ENCODE results near the gene PNKD. TPM values are rescaled to one million over a fixed set of nuclear protein-coding genes. Genes with fewer than 3 reads are reported as not detected.

PNKD gene
- total and polyA plus RNA-seq, 12 donors: 48.8 to 181 (median 87.4) TPM

- Histone ChIP-seq H3K4me3 (peak overlapping the region in 2 of 4 donors; percentile 15 to 40), H3K27ac (peak overlapping the region; percentile 15 to 94 (median 82)), H3K36me3 (replicated peaks in 1 of 2) (no peaks in the 10 kb centered on the region), H3K4me1 (replicated peaks in 1 of 2) (peaks cover 0 to 14% of the 10 kb centered on the region in 2 donors), H3K27me3 (no peaks in the 10 kb centered on the region), H3K9me3 (replicated peaks in 1 of 3) (no peaks in the 10 kb centered on the region)
- TF ChIP-seq POLR2A (IDR thresholded peaks at IDR 0.05) (peak; percentile 77 to 85), CTCF (IDR thresholded peaks at IDR 0.05) (no peak)
- peak; percentile 90 to 94 (median 91) for DNase-seq
- intact Hi-C loops (cut with DNase I): no loop called here
- WGBS, 4 donors: 5 to 80% (median 12%) methylated on average over 2 to 60 of the region's 60 CpGs
Measured at GRCh38 chr2:218367415-218368149, 97.3 kb downstream of the PNKD start.

DNA sequence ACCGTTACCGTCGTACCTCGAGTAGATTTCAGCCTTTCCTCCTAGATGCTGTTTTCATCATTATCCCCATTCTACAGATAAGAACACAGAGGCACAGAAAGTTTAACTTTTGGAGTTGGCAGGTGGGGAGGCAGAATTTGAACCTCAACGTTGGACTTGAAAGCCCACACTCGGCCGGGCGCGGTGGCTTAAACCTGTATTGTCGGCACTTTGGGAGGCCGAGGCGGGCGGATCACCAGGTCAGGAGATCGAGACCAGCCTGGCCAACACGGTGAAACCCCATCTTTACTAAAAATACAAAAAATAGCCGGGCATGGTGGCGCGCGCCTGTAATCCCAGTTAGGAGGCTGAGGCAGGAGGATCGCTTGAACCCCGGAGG is 97.8 kb downstream of the PNKD start:
- H3K9me3 ChIP-seq (replicated peaks in 1 of 3): no peaks in the 10 kb centered on the region
- WGBS, 4 donors: 52 to 65% (median 59%) methylated on average over 20 to 21 of the region's 21 CpGs
- no peaks in the 10 kb centered on the region for H3K27me3 ChIP-seq
- H3K4me1 ChIP-seq (replicated peaks in 1 of 2): peaks cover 0 to 14% of the 10 kb centered on the region in 2 donors
- DNase-seq: no peak
- no peaks in the 10 kb centered on the region for H3K36me3 ChIP-seq (replicated peaks in 1 of 2)
- H3K4me3 ChIP-seq: peak overlapping the region in 2 of 4 donors; percentile 15 to 40
- peak overlapping the region; percentile 15 to 94 (median 82) for H3K27ac ChIP-seq
- intact Hi-C loops (cut with DNase I): no loop called here
- no peak for TF ChIP-seq POLR2A (IDR thresholded peaks at IDR 0.05)
- no peak for TF ChIP-seq CTCF (IDR thresholded peaks at IDR 0.05)

DNA sequence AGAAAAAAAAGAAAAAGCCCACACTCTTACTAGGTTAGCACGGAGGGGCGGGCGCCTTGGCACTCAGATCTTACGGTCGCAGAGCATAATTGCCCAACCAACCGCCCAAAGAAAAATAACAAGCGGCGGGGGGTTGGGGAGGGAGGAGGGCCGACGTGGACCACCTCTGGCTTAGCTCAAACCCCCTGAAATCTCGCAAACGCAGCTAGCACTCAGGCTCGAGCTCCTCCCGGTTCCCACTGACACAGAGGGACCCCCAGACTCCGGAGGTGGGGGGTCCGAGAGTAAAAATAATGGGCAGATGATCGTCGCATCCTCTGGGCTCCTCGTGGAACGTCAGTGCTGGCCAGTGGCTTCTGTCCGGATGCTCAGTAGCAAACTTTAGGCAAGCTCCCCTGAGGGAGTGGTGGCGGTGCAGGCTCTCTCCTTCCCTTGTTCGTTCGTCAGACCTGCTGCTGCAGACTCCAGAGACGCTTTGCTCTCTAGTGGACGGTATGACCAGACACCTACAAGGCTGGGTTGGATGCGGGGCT is 98.4 kb downstream of the PNKD start:
- 43 to 52% (median 50%) methylated on average over 16 to 27 of the region's 27 CpGs for WGBS, 4 donors
- H3K27me3 ChIP-seq: no peaks in the 10 kb centered on the region
- DNase-seq: peak in 2 of 7 donors; percentile 30 to 76
- no peak overlapping the region for H3K4me3 ChIP-seq
- no peaks in the 10 kb centered on the region for H3K36me3 ChIP-seq (replicated peaks in 1 of 2)
- peaks cover 0 to 14% of the 10 kb centered on the region in 2 donors for H3K4me1 ChIP-seq (replicated peaks in 1 of 2)
- TF ChIP-seq POLR2A (IDR thresholded peaks at IDR 0.05) (no peak), CTCF (IDR thresholded peaks at IDR 0.05) (no peak)
- H3K27ac ChIP-seq: peak overlapping the region; percentile 15 to 94 (median 82)
- intact Hi-C loops (cut with DNase I): no loop called here
- no peaks in the 10 kb centered on the region for H3K9me3 ChIP-seq (replicated peaks in 1 of 3)

DNA sequence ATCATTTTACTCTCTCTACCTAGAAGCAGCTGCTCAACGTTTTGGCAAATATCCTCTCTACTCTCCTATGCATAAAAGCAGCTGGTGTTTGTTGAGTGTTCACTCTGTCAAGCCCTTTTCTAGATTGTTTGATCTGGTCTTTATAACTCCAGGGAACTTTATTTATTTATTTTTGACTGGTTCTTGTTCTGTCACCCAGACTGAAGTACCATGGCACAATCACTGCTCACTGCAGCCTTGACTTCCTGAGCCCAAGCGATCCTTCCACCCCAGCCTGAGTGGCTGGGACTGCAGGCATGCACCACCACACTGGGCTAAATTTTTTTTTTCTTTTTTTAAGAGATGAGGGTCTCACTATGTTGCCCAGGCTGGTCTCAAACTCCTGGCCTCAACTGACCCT is 99.0 kb downstream of the PNKD start:
- no peak for TF ChIP-seq CTCF (IDR thresholded peaks at IDR 0.05)
- TF ChIP-seq POLR2A (IDR thresholded peaks at IDR 0.05): no peak
- no peak overlapping the region for H3K4me3 ChIP-seq
- DNase-seq: no peak
- no peaks in the 10 kb centered on the region for H3K9me3 ChIP-seq (replicated peaks in 1 of 3)
- intact Hi-C loops (cut with DNase I): no loop called here
- 47 to 61% (median 54%) methylated on average over 2 of the region's 2 CpGs for WGBS, 4 donors
- H3K36me3 ChIP-seq (replicated peaks in 1 of 2): no peaks in the 10 kb centered on the region
- H3K27ac ChIP-seq: peak overlapping the region in 4 of 5 donors; percentile 15 to 94 (median 86)
- H3K27me3 ChIP-seq: no peaks in the 10 kb centered on the region
- H3K4me1 ChIP-seq (replicated peaks in 1 of 2): peaks cover 0 to 14% of the 10 kb centered on the region in 2 donors

Measured in adrenal gland (tissue), 12 donors.